ENCODE results near the gene TULP4.

TULP4 gene

GRCh38 chr6:158323561-158323958 is 11.3 kb downstream of the TULP4 start:
- TF ChIP-seq ZFX (IDR thresholded peaks at IDR 0.05; ENCODE audit: borderline replicate concordance) (no peak), CTCF (IDR thresholded peaks at IDR 0.05) (no peak)

GRCh38 chr6:158324136-158324535 is 11.9 kb downstream of the TULP4 start:
- TF ChIP-seq CTCF (IDR thresholded peaks at IDR 0.05) = no peak
- TF ChIP-seq ZFX (IDR thresholded peaks at IDR 0.05; ENCODE audit: borderline replicate concordance) = no peak
- H3K27ac ChIP-seq = no peak overlapping the region

More at GRCh38 chr6:158323561-158323958, 11.3 kb downstream of the TULP4 start:
- no peak overlapping the region for H3K27ac ChIP-seq

GRCh38 chr6:158327211-158327610 is 14.9 kb downstream of the TULP4 start:
- no peak overlapping the region for H3K27ac ChIP-seq
- TF ChIP-seq ZFX (IDR thresholded peaks at IDR 0.05; ENCODE audit: borderline replicate concordance) = no peak
- no peak for TF ChIP-seq CTCF (IDR thresholded peaks at IDR 0.05)

- no peak overlapping the region for H3K27ac ChIP-seq
- TF ChIP-seq ZFX (IDR thresholded peaks at IDR 0.05; ENCODE audit: borderline replicate concordance) (no peak), CTCF (IDR thresholded peaks at IDR 0.05) (no peak)
Observed at GRCh38 chr6:158328952-158329351, 16.7 kb downstream of the TULP4 start.

GRCh38 chr6:158329531-158329930 is 17.3 kb downstream of the TULP4 start:
- TF ChIP-seq CTCF (IDR thresholded peaks at IDR 0.05) (no peak), ZFX (IDR thresholded peaks at IDR 0.05; ENCODE audit: borderline replicate concordance) (no peak)
- H3K27ac ChIP-seq = no peak overlapping the region

GRCh38 chr6:158330016-158330415 is 17.8 kb downstream of the TULP4 start:
- TF ChIP-seq CTCF (IDR thresholded peaks at IDR 0.05) (no peak), ZFX (IDR thresholded peaks at IDR 0.05; ENCODE audit: borderline replicate concordance) (no peak)

GRCh38 chr6:158332237-158332636 is 20.0 kb downstream of the TULP4 start:
- TF ChIP-seq ZFX (IDR thresholded peaks at IDR 0.05; ENCODE audit: borderline replicate concordance) (no peak), CTCF (IDR thresholded peaks at IDR 0.05) (no peak)
- H3K27ac ChIP-seq = no peak overlapping the region

More at GRCh38 chr6:158330016-158330415, 17.8 kb downstream of the TULP4 start:
- H3K27ac ChIP-seq = no peak overlapping the region
